KMS-11 (cell line): Measurements from ENCODE around the gene LGI2.
"Not testable (repeated sequence)": the region's sequence is repeated elsewhere in the genome, so short reads cannot be mapped to it uniquely, and the experiment has no call there.

Experiments used
- H2AFZ ChIP-seq: fragments of 200-600 bp; sonication (generic); 2 replicates; pipeline ENCODE4 v1.6.1; 2016; ENCODE audit warnings: antibody characterized with exemption, mixed run types, low read depth
- H3K27ac ChIP-seq: fragments of 200-600 bp; sonication (generic); 2 replicates; pipeline ENCODE4 v1.6.1; 2016; ENCODE audit warnings: mild to moderate bottlenecking, mixed run types
- H3K27me3 ChIP-seq: fragments of 200-600 bp; sonication (generic); 2 replicates; pipeline ENCODE4 v1.6.1; 2017; ENCODE audit warnings: mild to moderate bottlenecking, low read depth, mixed run types, moderate library complexity; ENCODE audit not compliant: insufficient read depth
- H3K36me3 ChIP-seq: fragments of 200-600 bp; sonication (generic); 2 replicates; pipeline ENCODE4 v1.6.1; 2017; ENCODE audit warnings: mild to moderate bottlenecking, mixed run types; ENCODE audit not compliant: insufficient read depth
- H3K4me1 ChIP-seq: fragments of 200-600 bp; sonication (generic); 2 replicates; pipeline ENCODE4 v1.6.1; 2016; ENCODE audit warnings: mild to moderate bottlenecking, low read depth, mixed run types; ENCODE audit not compliant: poor library complexity, severe bottlenecking
- H3K4me2 ChIP-seq: fragments of 200-600 bp; sonication (generic); 2 replicates; pipeline ENCODE4 v1.7.0; 2016; ENCODE audit warnings: mild to moderate bottlenecking, mixed run types
- H3K4me3 ChIP-seq: fragments of 200-600 bp; sonication (generic); IDR thresholded peaks from 2 replicates; pipeline ENCODE4 v1.6.1; 2017; ENCODE audit warnings: low read depth, low read length, mixed read lengths; ENCODE audit not compliant: insufficient read depth
- H3K79me2 ChIP-seq: fragments of 200-600 bp; sonication (generic); 2 replicates; pipeline ENCODE4 v1.6.1; 2016; ENCODE audit warnings: low read depth, mixed run types; ENCODE audit not compliant: insufficient read depth
- H3K9ac ChIP-seq: fragments of 200-600 bp; sonication (generic); 2 replicates; pipeline ENCODE4 v1.6.1; 2016; ENCODE audit warnings: mild to moderate bottlenecking, mixed run types
- H4K20me1 ChIP-seq: fragments of 200-600 bp; sonication (generic); 2 replicates; pipeline ENCODE4 v1.6.1; 2016; ENCODE audit warnings: mild to moderate bottlenecking, mixed run types; ENCODE audit not compliant: insufficient read depth
- CTCF ChIP-seq: fragments of 200-600 bp; sonication (generic); conservative IDR thresholded peaks from 2 replicates; pipeline ENCODE4 v1.6.1; 2017; ENCODE audit warnings: low read depth, mild to moderate bottlenecking, antibody characterized with exemption, low read length, moderate library complexity, mixed read lengths

Gene LGI2

DNA sequence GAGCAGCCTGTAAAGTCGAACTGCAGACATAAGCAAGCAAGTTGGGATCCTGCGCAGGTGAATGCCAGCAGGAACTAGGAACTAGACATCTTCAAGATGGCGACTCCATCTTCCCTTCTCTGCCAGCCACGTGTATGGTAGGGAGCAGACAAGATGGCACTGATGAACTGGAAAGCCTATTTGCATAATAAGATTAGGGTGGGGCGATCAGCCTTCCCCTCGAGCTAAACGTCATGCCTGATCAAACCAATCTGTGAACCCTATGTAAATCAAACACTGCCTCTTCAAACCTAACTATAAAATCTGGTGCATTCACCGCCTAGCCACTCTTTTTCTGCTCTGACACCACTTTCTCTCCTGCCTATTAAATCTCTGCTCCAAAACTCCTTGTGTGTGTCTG, 28.1 kb upstream of the LGI2 start:
- no peaks in the 10 kb centered on the region for H3K27me3 ChIP-seq
- H3K36me3 ChIP-seq: no peaks in the 10 kb centered on the region
- no peak overlapping the region for H3K9ac ChIP-seq
- no peaks in the 10 kb centered on the region for H3K79me2 ChIP-seq
- TF ChIP-seq CTCF: no peak
- H4K20me1 ChIP-seq: no peaks in the 10 kb centered on the region
- H3K4me1 ChIP-seq: peaks cover 15% of the 10 kb centered on the region
- no peak overlapping the region for H3K27ac ChIP-seq
- no peak overlapping the region for H2AFZ ChIP-seq
- H3K4me3 ChIP-seq: no peak overlapping the region
- no peak overlapping the region for H3K4me2 ChIP-seq

GRCh38 chr4:25057299-25057698, 26.6 kb upstream of the LGI2 start:
- H3K9ac ChIP-seq: no peak overlapping the region
- no peaks in the 10 kb centered on the region for H4K20me1 ChIP-seq
- no peak overlapping the region for H2AFZ ChIP-seq
- no peak overlapping the region for H3K4me3 ChIP-seq
- H3K4me1 ChIP-seq: peaks cover 15% of the 10 kb centered on the region
- no peak for TF ChIP-seq CTCF
- no peak overlapping the region for H3K27ac ChIP-seq
- no peak overlapping the region for H3K4me2 ChIP-seq
- H3K79me2 ChIP-seq: no peaks in the 10 kb centered on the region
- H3K27me3 ChIP-seq: no peaks in the 10 kb centered on the region
- H3K36me3 ChIP-seq: no peaks in the 10 kb centered on the region

GRCh38 chr4:25052037-25052436, 21.3 kb upstream of the LGI2 start:
- H4K20me1 ChIP-seq, H3K79me2 ChIP-seq, H3K36me3 ChIP-seq, H3K4me2 ChIP-seq, H3K9ac ChIP-seq, H3K27me3 ChIP-seq, H3K4me3 ChIP-seq, H3K27ac ChIP-seq, H2AFZ ChIP-seq: not testable (repeated sequence)
- H3K4me1 ChIP-seq: peaks cover 11% of the 10 kb centered on the region

GRCh38 chr4:25051534-25051933, 20.8 kb upstream of the LGI2 start:
- H3K4me1 ChIP-seq: peaks cover 11% of the 10 kb centered on the region
- H2AFZ ChIP-seq: no peak overlapping the region
- no peak for TF ChIP-seq CTCF
- H3K27me3 ChIP-seq: no peaks in the 10 kb centered on the region
- H3K79me2 ChIP-seq: no peaks in the 10 kb centered on the region
- H3K27ac ChIP-seq: no peak overlapping the region
- H3K9ac ChIP-seq: no peak overlapping the region
- H3K36me3 ChIP-seq: no peaks in the 10 kb centered on the region
- H3K4me2 ChIP-seq: no peak overlapping the region
- H4K20me1 ChIP-seq: no peaks in the 10 kb centered on the region
- no peak overlapping the region for H3K4me3 ChIP-seq

DNA sequence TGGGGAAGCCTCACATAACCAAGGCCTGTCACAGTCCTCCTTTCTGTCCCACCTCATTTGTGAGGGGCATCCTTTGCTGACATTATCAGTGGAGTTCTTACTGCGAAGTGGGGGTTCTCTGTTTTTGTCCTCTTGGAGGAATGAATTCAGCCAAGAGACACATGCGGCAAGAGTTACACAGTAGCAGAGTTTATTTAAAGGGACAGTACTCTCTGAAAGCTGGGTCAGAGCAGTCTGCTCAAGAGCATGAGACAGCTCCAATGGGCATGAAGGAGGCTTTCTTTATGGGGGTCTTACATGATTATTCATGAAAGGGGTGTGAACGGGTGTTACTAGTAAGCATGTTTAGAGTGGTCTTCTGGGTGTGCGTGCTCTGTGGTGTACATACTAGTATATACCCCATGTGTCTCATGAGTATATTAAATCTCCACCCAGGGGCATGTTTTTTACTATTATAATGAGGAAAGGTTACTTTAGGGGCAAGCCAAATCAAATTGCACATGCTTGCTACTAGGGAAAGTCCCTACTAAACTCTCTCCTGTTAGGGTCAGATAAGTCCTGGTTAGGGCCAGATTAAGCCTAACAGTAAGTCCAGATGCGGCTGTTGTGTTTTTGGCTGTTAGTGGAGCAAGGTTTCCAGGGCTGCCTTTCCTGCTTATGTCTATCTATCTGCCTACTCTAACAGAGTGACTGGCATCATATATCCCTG, 19.8 kb upstream of the LGI2 start:
- Histone ChIP-seq H3K79me2 (no peaks in the 10 kb centered on the region), H2AFZ (no peak overlapping the region), H3K4me3 (no peak overlapping the region), H3K4me2 (no peak overlapping the region), H4K20me1 (no peaks in the 10 kb centered on the region), H3K9ac (no peak overlapping the region), H3K27me3 (no peaks in the 10 kb centered on the region), H3K36me3 (no peaks in the 10 kb centered on the region), H3K27ac (no peak overlapping the region), H3K4me1 (peaks cover 11% of the 10 kb centered on the region)
- no peak for TF ChIP-seq CTCF
